WTC11 (cell line): ENCODE measurements around the gene WDR48. TPM values are rescaled to one million over a fixed set of nuclear protein-coding genes. Genes with fewer than 3 reads are reported as not detected.

Source experiments
- ATAC-seq: fragments of 200-7000 bp; cut with Tn5 transposase; 2 replicates; pipeline ENCODE4 v1.10.0; 2021; ENCODE audit warnings: mild to moderate bottlenecking, moderate library complexity
- CTCF ChIA-PET: fragments of 300-600 bp; sonication (Branson Sonifier 250); formaldehyde crosslinking; loops from one replicate; lab custom pipeline; 2021; ENCODE audit warnings: antibody characterized with exemption; lab: Charles Lee
- POLR2A ChIA-PET: fragments of 350-600 bp; sonication (Branson Sonifier 250); formaldehyde crosslinking; loops from one replicate; lab custom pipeline; 2021; ENCODE audit warnings: antibody characterized with exemption; lab: Charles Lee
- DNase-seq: peaks from one replicate; pipeline ENCODE4 v3.0.0; 2021; ENCODE audit warnings: low spot score
- H3K27ac Mint-ChIP-seq: 2 replicates; pipeline ENCODE4 v1.8.0; 2021; ENCODE audit warnings: mixed read lengths
- H3K27me3 Mint-ChIP-seq: 2 replicates; pipeline ENCODE4 v1.8.0; 2021; ENCODE audit warnings: low read depth, mild to moderate bottlenecking, moderate library complexity, mixed read lengths
- H3K36me3 Mint-ChIP-seq: 2 replicates; pipeline ENCODE4 v1.8.0; 2021; ENCODE audit warnings: mixed read lengths
- H3K4me1 Mint-ChIP-seq: 2 replicates; pipeline ENCODE4 v1.8.0; 2022; ENCODE audit warnings: mixed read lengths
- H3K4me3 Mint-ChIP-seq: 2 replicates; pipeline ENCODE4 v1.8.0; 2021; ENCODE audit warnings: mild to moderate bottlenecking, moderate library complexity, mixed read lengths
- H3K9me3 Mint-ChIP-seq: 2 replicates; pipeline ENCODE4 v1.8.0; 2021; ENCODE audit warnings: mixed read lengths
- ATF1 ChIP-seq: sonication (generic); formaldehyde crosslinking; IDR thresholded peaks from 2 replicates; pipeline ENCODE4 v1.8.1; 2023; ENCODE audit warnings: mild to moderate bottlenecking, moderate library complexity, missing genetic modification reagents
- CBFB ChIP-seq: sonication (generic); formaldehyde crosslinking; IDR thresholded peaks from 2 replicates; pipeline ENCODE4 v1.8.1; 2022; ENCODE audit warnings: mild to moderate bottlenecking, low read depth, missing genetic modification reagents
- CTCF ChIP-seq: fragments of 200-600 bp; IDR thresholded peaks from 2 replicates; pipeline ENCODE4 v1.8.0; 2022; ENCODE audit warnings: antibody characterized with exemption
- ETV6 ChIP-seq: sonication (generic); formaldehyde crosslinking; IDR thresholded peaks from 2 replicates; pipeline ENCODE4 v1.8.1; 2022; ENCODE audit warnings: mild to moderate bottlenecking, missing genetic modification reagents
- JAZF1 ChIP-seq: fragments of 250-450 bp; sonication (Bioruptor Pico); IDR thresholded peaks from 2 replicates; pipeline ENCODE4 v1.9.0; 2021; ENCODE audit warnings: moderate library complexity, mild to moderate bottlenecking, inconsistent platforms
- MXD4 ChIP-seq: fragments of 250-450 bp; sonication (Bioruptor Pico); IDR thresholded peaks from 2 replicates; pipeline ENCODE4 v1.8.0; 2021; ENCODE audit warnings: mild to moderate bottlenecking, moderate library complexity, borderline replicate concordance
- MYBL2 ChIP-seq: sonication (generic); formaldehyde crosslinking; IDR thresholded peaks from 2 replicates; pipeline ENCODE4 v1.8.1; 2023; ENCODE audit warnings: mild to moderate bottlenecking, moderate library complexity, missing genetic modification reagents
- OVOL2 ChIP-seq: fragments of 250-450 bp; sonication (Bioruptor Pico); IDR thresholded peaks from 2 replicates; pipeline ENCODE4 v1.9.0; 2021; ENCODE audit warnings: mild to moderate bottlenecking, borderline replicate concordance
- PRDM15 ChIP-seq: sonication (generic); formaldehyde crosslinking; IDR thresholded peaks from 2 replicates; pipeline ENCODE4 v1.8.0; 2022; ENCODE audit warnings: missing genetic modification reagents
- SMAD3 ChIP-seq: sonication (generic); formaldehyde crosslinking; IDR thresholded peaks from 2 replicates; pipeline ENCODE4 v1.8.0; 2022; ENCODE audit warnings: missing genetic modification reagents, mild to moderate bottlenecking, borderline replicate concordance
- TCF7 ChIP-seq: sonication (generic); formaldehyde crosslinking; IDR thresholded peaks from 2 replicates; pipeline ENCODE4 v1.8.0; 2022; ENCODE audit warnings: mild to moderate bottlenecking, low read depth, missing genetic modification reagents, moderate library complexity
- ZNF138 ChIP-seq: sonication (generic); formaldehyde crosslinking; conservative IDR thresholded peaks from 2 replicates; pipeline ENCODE4 v1.8.1; 2022; ENCODE audit warnings: mild to moderate bottlenecking, moderate library complexity, missing genetic modification reagents
- ZNF263 ChIP-seq: sonication (generic); formaldehyde crosslinking; IDR thresholded peaks from 2 replicates; pipeline ENCODE4 v1.8.1; 2022; ENCODE audit warnings: low read depth, mild to moderate bottlenecking, moderate library complexity, missing genetic modification reagents
- ZNF423 ChIP-seq: fragments of 250-450 bp; sonication (Bioruptor Pico); IDR thresholded peaks from 2 replicates; pipeline ENCODE4 v2.1.2; 2022; ENCODE audit warnings: mild to moderate bottlenecking, moderate library complexity
- ZNF671 ChIP-seq: fragments of 250-450 bp; sonication (Bioruptor Pico); IDR thresholded peaks from 2 replicates; pipeline ENCODE4 v1.8.0; 2021; ENCODE audit warnings: mild to moderate bottlenecking
- total RNA-seq: library from RNA; stranded (reverse); gene quantifications from 3 replicates; pipeline ENCODE4 v1.2.3, GENCODE V29; 2021
- TF ChIP-seq, protein P1 (sequence below): sonication (generic); formaldehyde crosslinking; IDR thresholded peaks from 2 replicates; pipeline ENCODE4 v1.8.0; 2022; ENCODE audit warnings: mild to moderate bottlenecking, missing genetic modification reagents
- TF ChIP-seq, protein P2 (sequence below): sonication (generic); formaldehyde crosslinking; IDR thresholded peaks from 2 replicates; pipeline ENCODE4 v1.8.1; 2023; ENCODE audit warnings: mild to moderate bottlenecking, moderate library complexity, missing genetic modification reagents
- TF ChIP-seq, protein P3 (sequence below): fragments of 250-450 bp; sonication (Bioruptor Pico); IDR thresholded peaks from 2 replicates; pipeline ENCODE4 v1.9.0; 2021; ENCODE audit warnings: mild to moderate bottlenecking

The WDR48 gene
- total RNA-seq, 1 experiment from 2014 or later, result 40.9 TPM

DNA sequence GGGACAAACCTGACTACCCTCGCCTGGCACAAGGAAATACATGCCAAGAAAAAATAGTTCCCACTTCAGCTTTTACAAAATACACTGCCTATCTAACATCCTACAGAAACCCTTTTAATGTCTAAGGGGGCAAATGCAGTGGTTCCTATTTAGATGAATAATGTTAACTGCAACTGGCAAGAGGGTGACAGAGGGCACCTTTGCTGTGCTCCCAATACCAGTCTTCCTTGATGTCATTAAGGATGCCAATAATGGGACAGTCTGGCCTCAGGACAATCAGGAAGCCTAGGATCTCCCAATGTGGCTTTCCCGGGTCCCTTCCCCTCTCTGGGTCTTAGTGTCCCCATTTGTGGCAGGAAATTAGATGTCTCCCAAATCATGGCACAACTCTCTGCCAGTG, 87.6 kb downstream of the WDR48 start (continued):
- TF ChIP-seq ZNF423, result no peak
- TF ChIP-seq MYBL2 (CRISPR knock-in tag), result no peak
- no peak for TF ChIP-seq MXD4
- no peak for TF ChIP-seq ATF1
- no peak for TF ChIP-seq CBFB (CRISPR knock-in tag)
- no peak for TF ChIP-seq ZNF671
- TF ChIP-seq, protein P1, sequence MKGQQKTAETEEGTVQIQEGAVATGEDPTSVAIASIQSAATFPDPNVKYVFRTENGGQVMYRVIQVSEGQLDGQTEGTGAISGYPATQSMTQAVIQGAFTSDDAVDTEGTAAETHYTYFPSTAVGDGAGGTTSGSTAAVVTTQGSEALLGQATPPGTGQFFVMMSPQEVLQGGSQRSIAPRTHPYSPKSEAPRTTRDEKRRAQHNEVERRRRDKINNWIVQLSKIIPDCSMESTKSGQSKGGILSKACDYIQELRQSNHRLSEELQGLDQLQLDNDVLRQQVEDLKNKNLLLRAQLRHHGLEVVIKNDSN, result no peak
- TF ChIP-seq OVOL2 (CRISPR knock-in tag), result no peak
- TF ChIP-seq CTCF, result no peak
- TF ChIP-seq JAZF1, result no peak
- TF ChIP-seq, protein P2, sequence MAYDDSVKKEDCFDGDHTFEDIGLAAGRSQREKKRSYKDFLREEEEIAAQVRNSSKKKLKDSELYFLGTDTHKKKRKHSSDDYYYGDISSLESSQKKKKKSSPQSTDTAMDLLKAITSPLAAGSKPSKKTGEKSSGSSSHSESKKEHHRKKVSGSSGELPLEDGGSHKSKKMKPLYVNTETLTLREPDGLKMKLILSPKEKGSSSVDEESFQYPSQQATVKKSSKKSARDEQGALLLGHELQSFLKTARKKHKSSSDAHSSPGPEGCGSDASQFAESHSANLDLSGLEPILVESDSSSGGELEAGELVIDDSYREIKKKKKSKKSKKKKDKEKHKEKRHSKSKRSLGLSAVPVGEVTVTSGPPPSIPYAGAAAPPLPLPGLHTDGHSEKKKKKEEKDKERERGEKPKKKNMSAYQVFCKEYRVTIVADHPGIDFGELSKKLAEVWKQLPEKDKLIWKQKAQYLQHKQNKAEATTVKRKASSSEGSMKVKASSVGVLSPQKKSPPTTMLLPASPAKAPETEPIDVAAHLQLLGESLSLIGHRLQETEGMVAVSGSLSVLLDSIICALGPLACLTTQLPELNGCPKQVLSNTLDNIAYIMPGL (CRISPR knock-in tag), result no peak
- TF ChIP-seq ZNF138, result no peak

GRCh38 chr3:39140341-39140971, 88.6 kb downstream of the WDR48 start:
- peaks cover 26% of the 10 kb centered on the region for H3K36me3 Mint-ChIP-seq
- H3K27ac Mint-ChIP-seq, result peak overlapping the region; percentile 3; the same call in 1 of the 2 replicates
- CTCF ChIA-PET, result interaction anchor here (1.0 to 2.0 kb wide), 2 partner anchors 15 to 151 kb away, joined by 3 to 6 read pairs; no protein-coding TSS in a partner anchor
- H3K4me1 Mint-ChIP-seq, result peaks cover 5% of the 10 kb centered on the region
- TF ChIP-seq PRDM15 (CRISPR knock-in tag) (no peak), SMAD3 (CRISPR knock-in tag) (no peak), ETV6 (CRISPR knock-in tag) (no peak), TCF7 (CRISPR knock-in tag) (no peak), ZNF263 (CRISPR knock-in tag) (no peak)
- TF ChIP-seq, protein P3, sequence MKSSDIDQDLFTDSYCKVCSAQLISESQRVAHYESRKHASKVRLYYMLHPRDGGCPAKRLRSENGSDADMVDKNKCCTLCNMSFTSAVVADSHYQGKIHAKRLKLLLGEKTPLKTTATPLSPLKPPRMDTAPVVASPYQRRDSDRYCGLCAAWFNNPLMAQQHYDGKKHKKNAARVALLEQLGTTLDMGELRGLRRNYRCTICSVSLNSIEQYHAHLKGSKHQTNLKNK (CRISPR knock-in tag), result no peak
- DNase-seq (no peak), ATAC-seq (no peak)
- H3K9me3 Mint-ChIP-seq, result no peaks in the 10 kb centered on the region
- H3K4me3 Mint-ChIP-seq, result no peak overlapping the region
- POLR2A ChIA-PET, result no interaction called here
- H3K27me3 Mint-ChIP-seq, result no peaks in the 10 kb centered on the region
